Mesodermal cell (in vitro differentiated cells): ENCODE data around the gene PELI2.

Experiments used
- H3K27ac ChIP-seq: 2 replicates; pipeline ENCODE4 v1.7.0; 2013; ENCODE audit warnings: mild to moderate bottlenecking, low read depth, low read length, moderate library complexity; ENCODE audit not compliant: severe bottlenecking
- H3K36me3 ChIP-seq: 2 replicates; pipeline ENCODE4 v1.7.1; 2013; ENCODE audit warnings: mild to moderate bottlenecking, low read length, moderate library complexity; ENCODE audit not compliant: control insufficient read depth, insufficient read depth
- H3K4me1 ChIP-seq: one replicate; pipeline ENCODE4 v1.7.1; 2013; ENCODE audit warnings: mild to moderate bottlenecking, low read length; ENCODE audit not compliant: insufficient read depth, control insufficient read depth, poor library complexity, severe bottlenecking
- H3K4me3 ChIP-seq: 2 replicates; pipeline ENCODE4 v1.7.0; 2013; ENCODE audit warnings: low read length, control low read depth, mild to moderate bottlenecking; ENCODE audit not compliant: insufficient read depth, poor library complexity, severe bottlenecking; ENCODE audit errors: extremely low read depth
- H3K9me3 ChIP-seq: 2 replicates; pipeline ENCODE4 v1.7.1; 2013; ENCODE audit warnings: mild to moderate bottlenecking, low read length, moderate library complexity; ENCODE audit not compliant: control insufficient read depth
- WGBS, 2 experiments: methylation state at CpG; one replicate each; pipeline ENCODE4 v1.1.5; 2013; ENCODE audit warnings: missing lambda C conversion rate in 2 of 2; ENCODE audit not compliant: insufficient coverage in 2 of 2; 5-methylcytosine and 5-hydroxymethylcytosine counted together

Gene PELI2

GRCh38 chr14:56294128-56294527 is 175.9 kb downstream of the PELI2 start:
- H3K4me1 ChIP-seq = no peaks in the 10 kb centered on the region
- H3K27ac ChIP-seq = no peak overlapping the region
- peaks cover 37% of the 10 kb centered on the region for H3K36me3 ChIP-seq
- WGBS, 2 experiments = 96 to 100% methylated on average over 2 to 5 of the region's 5 CpGs
- H3K4me3 ChIP-seq = no peak overlapping the region
- no peaks in the 10 kb centered on the region for H3K9me3 ChIP-seq

- WGBS, 2 experiments = 100% methylated on average over 3 of the region's 3 CpGs
These were observed 177.5 kb downstream of the PELI2 start for GRCh38 chr14:56295743-56296142.

GRCh38 chr14:56297449-56297848 is 179.2 kb downstream of the PELI2 start:
- Histone ChIP-seq H3K4me1 (no peaks in the 10 kb centered on the region), H3K27ac (no peak overlapping the region), H3K4me3 (no peak overlapping the region), H3K9me3 (no peaks in the 10 kb centered on the region), H3K36me3 (peaks cover 22% of the 10 kb centered on the region)
- WGBS, 2 experiments = 95 to 98% methylated on average over 5 of the region's 5 CpGs

More at GRCh38 chr14:56295743-56296142, 177.5 kb downstream of the PELI2 start:
- Histone ChIP-seq H3K36me3 (peaks cover 22% of the 10 kb centered on the region), H3K4me3 (no peak overlapping the region), H3K9me3 (no peaks in the 10 kb centered on the region), H3K4me1 (no peaks in the 10 kb centered on the region), H3K27ac (no peak overlapping the region)

GRCh38 chr14:56299306-56299984 is 181.2 kb downstream of the PELI2 start:
- Histone ChIP-seq H3K36me3 (peaks cover 19% of the 10 kb centered on the region), H3K4me1 (no peaks in the 10 kb centered on the region), H3K9me3 (no peaks in the 10 kb centered on the region), H3K4me3 (no peak overlapping the region), H3K27ac (no peak overlapping the region)
- 92 to 95% methylated on average over 4 to 6 of the region's 9 CpGs for WGBS, 2 experiments

GRCh38 chr14:56300495-56300894 is 182.3 kb downstream of the PELI2 start:
- no peaks in the 10 kb centered on the region for H3K9me3 ChIP-seq
- no peaks in the 10 kb centered on the region for H3K4me1 ChIP-seq
- H3K27ac ChIP-seq = no peak overlapping the region
- 91% methylated on average over 4 of the region's 4 CpGs; no CpG with 5 or more reads in 1 of the 2 experiments for WGBS, 2 experiments
- H3K36me3 ChIP-seq = peaks cover 14% of the 10 kb centered on the region
- H3K4me3 ChIP-seq = no peak overlapping the region

GRCh38 chr14:56304456-56304855 is 186.2 kb downstream of the PELI2 start:
- Histone ChIP-seq H3K4me1 (no peaks in the 10 kb centered on the region), H3K9me3 (no peaks in the 10 kb centered on the region), H3K36me3 (no peaks in the 10 kb centered on the region), H3K27ac (no peak overlapping the region), H3K4me3 (no peak overlapping the region)
- 81 to 86% methylated on average over 2 to 3 of the region's 4 CpGs for WGBS, 2 experiments

GRCh38 chr14:56309198-56309597 is 191.0 kb downstream of the PELI2 start:
- Histone ChIP-seq H3K36me3 (no peaks in the 10 kb centered on the region), H3K9me3 (no peaks in the 10 kb centered on the region), H3K27ac (no peak overlapping the region), H3K4me1 (no peaks in the 10 kb centered on the region), H3K4me3 (no peak overlapping the region)
- 94 to 95% methylated on average over 4 of the region's 4 CpGs for WGBS, 2 experiments

GRCh38 chr14:56310643-56311042 is 192.4 kb downstream of the PELI2 start:
- H3K4me1 ChIP-seq = no peaks in the 10 kb centered on the region
- no peak overlapping the region for H3K4me3 ChIP-seq
- 87 to 93% methylated on average over 5 to 7 of the region's 10 CpGs for WGBS, 2 experiments
- no peaks in the 10 kb centered on the region for H3K36me3 ChIP-seq
- peak overlapping the region; percentile 31 for H3K27ac ChIP-seq
- H3K9me3 ChIP-seq = no peaks in the 10 kb centered on the region

GRCh38 chr14:56313789-56314188 is 195.6 kb downstream of the PELI2 start:
- Histone ChIP-seq H3K4me1 (no peaks in the 10 kb centered on the region), H3K9me3 (peaks cover 5% of the 10 kb centered on the region), H3K4me3 (no peak overlapping the region), H3K27ac (no peak overlapping the region), H3K36me3 (no peaks in the 10 kb centered on the region)
- WGBS, 2 experiments = 88 to 91% methylated on average over 3 of the region's 3 CpGs

GRCh38 chr14:56318393-56319115 is 200.3 kb downstream of the PELI2 start:
- Histone ChIP-seq H3K9me3 (peaks cover 5% of the 10 kb centered on the region), H3K27ac (no peak overlapping the region), H3K4me3 (no peak overlapping the region), H3K36me3 (no peaks in the 10 kb centered on the region), H3K4me1 (no peaks in the 10 kb centered on the region)
- 93 to 99% methylated on average over 3 to 8 of the region's 9 CpGs for WGBS, 2 experiments

- H3K36me3 ChIP-seq = no peaks in the 10 kb centered on the region
- peaks cover 5% of the 10 kb centered on the region for H3K9me3 ChIP-seq
- no peak overlapping the region for H3K4me3 ChIP-seq
These were observed 203.7 kb downstream of the PELI2 start for GRCh38 chr14:56321861-56322260.

More at GRCh38 chr14:56321861-56322260, 203.7 kb downstream of the PELI2 start:
- no peaks in the 10 kb centered on the region for H3K4me1 ChIP-seq
- no peak overlapping the region for H3K27ac ChIP-seq
